GM13977 (cell line): ENCODE data around the gene BRD4.

ENCODE experiments used
- DNase-seq: peaks from one replicate; pipeline ENCODE4 v3.0.0; 2012; ENCODE audit warnings: low spot score
- CTCF ChIP-seq: IDR thresholded peaks from 2 replicates; pipeline ENCODE4 v1.5.1; 2012; ENCODE audit warnings: mild to moderate bottlenecking, control low read depth; ENCODE audit not compliant: insufficient read depth; ENCODE audit errors: extremely low read depth, missing control alignments
- in situ Hi-C: fragments of 300-500 bp; cut with MboI; formaldehyde crosslinking; loops from one replicate; pipeline ENCODE4 v1.12.0; 2022; ENCODE audit warnings: low sequenced_read_pairs, low pct_unique_long_range_greater_than_20kb, mixed read lengths, inconsistent platforms; ENCODE audit not compliant: unreplicated experiment

Gene BRD4

GRCh38 chr19:15199661-15200552 is 132.4 kb downstream of the BRD4 start:
- peak; percentile 47 for DNase-seq
- TF ChIP-seq CTCF, result no peak
- in situ Hi-C loops, result no loop called here

GRCh38 chr19:15198951-15199660 is 133.2 kb downstream of the BRD4 start:
- peak; percentile 41 for DNase-seq
- in situ Hi-C loops, result no loop called here

GRCh38 chr19:15197942-15198341 is 134.4 kb downstream of the BRD4 start:
- TF ChIP-seq CTCF, result no peak
- in situ Hi-C loops, result no loop called here
- no peak for DNase-seq

More at GRCh38 chr19:15198951-15199660, 133.2 kb downstream of the BRD4 start:
- TF ChIP-seq CTCF, result no peak

- in situ Hi-C loops, result no loop called here
- DNase-seq, result no peak
- TF ChIP-seq CTCF, result no peak
Observed at GRCh38 chr19:15197275-15197941, 134.9 kb downstream of the BRD4 start.

GRCh38 chr19:15196360-15197005 is 135.9 kb downstream of the BRD4 start:
- in situ Hi-C loops, result no loop called here
- no peak for TF ChIP-seq CTCF
- no peak for DNase-seq
